Measurements from ENCODE around the gene SIK2.

The SIK2 gene

DNA sequence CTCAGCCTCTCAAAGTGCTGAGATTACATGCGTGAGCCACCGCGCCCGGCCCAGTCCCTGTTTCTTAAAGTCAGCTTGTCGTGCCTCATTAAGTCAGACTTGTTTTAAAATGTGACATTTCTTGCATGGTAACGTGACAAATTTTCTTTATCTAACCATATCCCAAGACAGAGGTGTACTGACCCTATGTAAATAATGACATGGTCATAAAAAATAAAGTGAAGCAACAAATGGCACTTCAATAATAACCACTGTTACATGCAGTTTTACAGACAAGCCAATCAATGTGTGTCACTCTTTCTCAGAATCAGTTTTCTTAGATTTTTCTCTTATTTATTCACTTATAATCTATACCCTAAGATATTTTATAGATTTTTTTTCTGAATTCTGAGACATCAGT lies 26.5 kb upstream of the SIK2 start:
- in situ Hi-C loops (cut with MboI; ENCODE audit: low pct_unique_long_range_greater_than_20kb, low sequenced_read_pairs), result loop anchor here (25.0 kb wide), 1 partner anchor 212 kb away; no protein-coding TSS in a partner anchor
- DNase-seq, result no peak

DNA sequence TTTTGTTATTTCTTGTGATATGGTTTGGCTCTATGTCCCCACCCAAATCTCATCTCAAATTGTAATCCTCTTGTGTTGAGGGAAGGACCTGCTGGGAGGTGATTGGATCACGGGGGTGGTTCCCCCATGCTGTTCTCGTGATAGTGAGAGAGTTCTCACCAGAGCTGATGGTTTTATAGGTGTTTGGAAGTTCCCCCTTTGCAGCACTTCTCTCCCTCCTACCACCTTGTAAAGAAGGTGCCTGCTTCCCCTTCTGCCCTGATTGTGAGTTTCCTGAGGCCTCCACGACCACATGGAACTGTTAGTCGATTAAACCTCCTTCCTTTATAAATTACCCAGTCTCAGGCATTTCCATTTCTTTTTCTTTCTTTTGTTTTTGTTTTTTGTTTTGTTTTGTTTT lies 24.4 kb upstream of the SIK2 start:
- in situ Hi-C loops (cut with MboI; ENCODE audit: low pct_unique_long_range_greater_than_20kb, low sequenced_read_pairs), result loop anchor here (25.0 kb wide), 1 partner anchor 209 kb away; no protein-coding TSS in a partner anchor
- DNase-seq, result peak; percentile 71

DNA sequence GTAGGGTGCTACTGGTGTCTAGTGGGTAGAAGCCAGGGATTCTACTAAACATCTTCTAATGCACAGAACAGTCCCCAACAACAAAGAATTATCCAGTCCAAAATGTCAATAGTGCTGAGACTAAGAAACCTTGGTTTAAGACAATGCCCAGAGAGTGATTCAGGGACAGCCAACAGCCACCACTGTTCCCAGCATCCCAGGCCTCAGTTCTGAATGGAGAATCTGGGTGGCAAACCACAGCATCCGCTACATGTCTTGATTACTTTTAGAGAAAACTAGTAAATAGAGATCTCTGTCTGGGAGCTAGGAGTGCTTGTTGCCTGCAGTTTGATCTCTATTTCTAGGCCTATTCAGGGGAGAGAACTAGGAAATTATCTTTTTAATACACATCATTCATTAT lies 20.9 kb upstream of the SIK2 start:
- DNase-seq, result no peak
- in situ Hi-C loops (cut with MboI; ENCODE audit: low pct_unique_long_range_greater_than_20kb, low sequenced_read_pairs), result loop anchor here (25.0 kb wide), 1 partner anchor 206 kb away; no protein-coding TSS in a partner anchor

DNA sequence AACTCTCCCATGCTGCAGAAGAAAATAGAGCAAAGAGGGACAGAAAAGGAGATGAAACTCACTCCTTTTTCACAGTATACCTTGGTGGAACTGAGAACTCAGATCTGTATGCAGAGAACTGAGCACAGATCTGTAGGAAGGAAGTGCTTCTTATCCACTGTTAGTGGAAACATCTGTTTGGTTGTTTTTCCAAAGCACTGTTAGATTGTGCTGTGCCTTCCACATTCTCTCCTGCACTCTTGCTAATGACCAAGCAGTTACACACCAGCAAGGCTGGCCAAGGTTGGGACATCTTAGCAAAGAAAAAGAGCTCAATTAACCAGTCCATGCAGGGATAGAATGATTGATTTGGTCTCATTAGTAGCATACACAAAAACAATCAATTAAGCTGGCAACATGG lies 20.1 kb upstream of the SIK2 start:
- in situ Hi-C loops (cut with MboI; ENCODE audit: low pct_unique_long_range_greater_than_20kb, low sequenced_read_pairs), result loop anchor here (25.0 kb wide), 1 partner anchor 205 kb away; no protein-coding TSS in a partner anchor
- DNase-seq, result peak; percentile 42

DNA sequence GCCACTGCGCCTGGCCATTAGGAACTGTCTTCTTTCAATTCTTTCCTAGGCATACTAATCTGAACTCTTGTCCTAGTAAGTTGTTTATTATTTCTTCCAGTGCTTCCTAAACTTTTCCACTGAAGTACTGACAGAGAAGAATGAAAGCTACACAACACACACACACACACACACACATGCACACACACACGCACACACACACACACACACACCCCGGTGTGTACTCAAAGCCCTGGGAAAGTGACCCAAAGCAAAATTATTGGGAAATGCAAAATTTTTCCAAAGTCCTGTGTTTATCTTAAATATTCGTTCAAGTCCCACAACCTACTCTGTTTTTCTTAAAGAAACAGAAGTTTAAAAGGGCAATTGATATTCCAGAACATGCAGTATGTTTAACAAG lies 19.4 kb upstream of the SIK2 start:
- in situ Hi-C loops (cut with MboI; ENCODE audit: low pct_unique_long_range_greater_than_20kb, low sequenced_read_pairs), result loop anchor here (25.0 kb wide), 1 partner anchor 204 kb away; no protein-coding TSS in a partner anchor
- DNase-seq, result no peak

DNA sequence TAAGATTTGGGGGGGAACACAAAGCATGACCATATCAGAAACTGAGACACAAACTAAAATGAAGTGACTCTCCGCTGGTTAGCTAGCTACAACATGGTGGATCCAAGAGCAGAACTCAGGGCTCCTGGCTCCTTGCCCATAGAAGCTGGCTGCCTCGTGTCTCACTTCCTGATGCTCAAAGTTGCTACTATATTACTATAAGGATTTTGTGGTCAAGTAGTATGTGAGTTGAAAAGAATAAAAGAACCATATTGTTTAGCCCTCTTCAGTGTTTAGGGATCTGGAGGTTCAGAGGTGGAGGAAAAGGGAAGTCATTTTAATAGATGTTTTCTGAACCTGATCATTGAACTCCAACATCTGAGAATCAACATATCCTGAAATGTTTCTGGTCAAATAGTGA lies 16.9 kb upstream of the SIK2 start:
- peak; percentile 55 for DNase-seq
- in situ Hi-C loops (cut with MboI; ENCODE audit: low pct_unique_long_range_greater_than_20kb, low sequenced_read_pairs), result loop anchor here (25.0 kb wide), 1 partner anchor 202 kb away; no protein-coding TSS in a partner anchor

DNA sequence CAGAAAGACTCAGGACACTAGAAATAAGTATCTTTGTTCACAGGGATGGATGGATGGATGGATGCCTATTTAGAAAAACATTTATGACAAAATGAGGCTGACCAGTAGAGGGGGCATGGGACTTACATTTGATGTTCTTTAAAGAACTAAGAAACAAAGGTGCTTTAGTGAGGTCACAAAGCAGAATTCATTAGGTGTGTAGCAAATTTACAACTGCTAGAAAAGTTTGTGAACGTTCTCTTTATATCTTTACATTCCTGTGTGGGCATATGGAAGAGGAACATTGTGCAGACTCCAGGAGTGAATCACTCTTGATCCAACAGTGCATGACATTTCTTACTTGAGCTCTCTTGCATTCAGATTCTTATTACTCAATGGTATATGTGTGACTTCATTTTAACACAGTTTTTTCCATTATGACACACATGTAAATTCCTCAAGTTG lies 15.8 kb upstream of the SIK2 start:
- peak; percentile 61 for DNase-seq
- in situ Hi-C loops (cut with MboI; ENCODE audit: low pct_unique_long_range_greater_than_20kb, low sequenced_read_pairs), result loop anchor here (25.0 kb wide), 1 partner anchor 201 kb away; no protein-coding TSS in a partner anchor

DNA sequence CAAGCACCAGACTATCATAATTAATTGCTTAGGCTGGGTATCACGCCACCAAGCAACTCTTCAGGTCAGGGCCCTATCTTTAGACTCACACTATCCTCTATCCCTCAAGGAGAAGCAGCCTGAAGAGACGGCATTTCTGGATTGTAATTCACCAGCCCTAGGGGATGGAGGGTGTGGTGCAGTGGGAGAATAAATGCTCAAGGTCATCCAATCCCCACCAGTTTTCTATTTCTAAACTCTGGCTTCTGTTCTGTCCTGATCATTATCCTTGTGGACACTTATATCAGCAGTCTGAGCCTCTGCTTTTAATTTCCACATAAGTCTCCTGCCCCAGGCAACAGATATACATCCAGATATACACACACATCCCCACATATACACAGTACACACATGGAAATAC lies 13.1 kb upstream of the SIK2 start:
- in situ Hi-C loops (cut with MboI; ENCODE audit: low pct_unique_long_range_greater_than_20kb, low sequenced_read_pairs), result loop anchor here (25.0 kb wide), 1 partner anchor 198 kb away; no protein-coding TSS in a partner anchor

DNA sequence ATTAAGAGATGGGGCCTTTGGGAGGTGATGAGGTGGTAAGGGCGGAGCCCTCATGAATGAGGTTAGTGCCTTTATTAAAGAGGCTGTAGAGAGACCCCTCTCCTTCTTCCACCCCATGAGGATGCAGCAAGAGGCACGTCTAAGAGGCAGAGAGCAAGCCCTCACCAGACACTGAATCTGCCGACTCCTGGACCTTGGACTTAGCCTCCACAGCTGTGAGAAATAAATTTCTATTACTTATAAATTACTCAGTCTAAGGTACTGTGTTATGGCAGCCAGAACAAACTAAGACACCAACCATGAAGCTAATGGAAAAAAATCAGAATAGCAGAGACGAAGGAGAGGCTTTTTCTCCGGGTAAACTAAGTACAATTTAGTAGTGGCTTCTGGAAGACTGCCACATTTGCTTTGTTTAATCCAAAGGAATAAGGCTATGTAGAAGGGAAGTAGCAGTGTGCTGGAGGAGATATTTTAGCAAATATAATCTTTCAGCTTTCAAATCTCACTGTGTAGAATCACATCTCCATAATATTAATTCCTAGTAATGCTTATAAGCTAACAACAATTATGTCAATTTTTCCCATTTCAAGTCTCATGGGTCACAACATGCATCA lies 12.3 kb upstream of the SIK2 start:
- no peak for DNase-seq
- in situ Hi-C loops (cut with MboI; ENCODE audit: low pct_unique_long_range_greater_than_20kb, low sequenced_read_pairs), result loop anchor here (25.0 kb wide), 1 partner anchor 197 kb away; no protein-coding TSS in a partner anchor

More for the DNA sequence above, 13.1 kb upstream of the SIK2 start:
- DNase-seq, result no peak

DNA sequence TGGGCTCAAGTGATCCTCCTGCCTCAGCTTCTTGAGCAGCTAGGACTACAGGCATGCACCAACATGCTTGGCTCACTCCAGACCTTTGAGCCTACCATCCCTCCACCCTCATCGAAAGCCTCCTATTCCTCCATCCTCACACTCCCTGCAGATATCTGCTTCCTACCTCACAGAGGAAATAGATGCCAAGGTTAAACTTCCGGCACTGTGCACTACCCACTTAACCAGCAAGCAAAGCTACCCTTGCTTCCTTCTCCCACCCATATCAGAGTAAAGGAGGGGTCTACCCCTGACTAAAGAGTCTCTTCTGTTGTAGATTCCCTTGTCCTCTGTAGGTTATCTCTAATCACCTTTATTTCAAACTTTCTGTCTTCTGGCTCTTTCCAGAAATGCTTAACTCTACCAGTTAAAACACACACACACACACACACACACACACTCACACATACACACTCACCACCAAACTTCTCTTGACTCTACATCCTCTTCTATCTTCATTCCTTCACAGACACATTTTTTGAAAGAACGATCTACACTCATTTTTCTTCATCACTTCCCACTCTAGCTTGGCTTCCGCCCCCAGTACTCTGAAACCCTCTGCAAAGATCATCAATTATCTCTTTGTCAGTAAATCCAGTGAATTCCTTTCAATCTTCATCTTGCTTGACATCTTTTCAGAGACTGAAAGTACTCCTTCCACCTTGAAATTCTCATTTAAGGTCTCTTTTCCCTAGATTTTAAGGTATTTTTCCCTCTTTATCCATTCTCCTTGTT lies 10.9 kb upstream of the SIK2 start:
- DNase-seq, result no peak
- in situ Hi-C loops (cut with MboI; ENCODE audit: low pct_unique_long_range_greater_than_20kb, low sequenced_read_pairs), result loop anchor here (25.0 kb wide), 1 partner anchor 196 kb away; no protein-coding TSS in a partner anchor

DNA sequence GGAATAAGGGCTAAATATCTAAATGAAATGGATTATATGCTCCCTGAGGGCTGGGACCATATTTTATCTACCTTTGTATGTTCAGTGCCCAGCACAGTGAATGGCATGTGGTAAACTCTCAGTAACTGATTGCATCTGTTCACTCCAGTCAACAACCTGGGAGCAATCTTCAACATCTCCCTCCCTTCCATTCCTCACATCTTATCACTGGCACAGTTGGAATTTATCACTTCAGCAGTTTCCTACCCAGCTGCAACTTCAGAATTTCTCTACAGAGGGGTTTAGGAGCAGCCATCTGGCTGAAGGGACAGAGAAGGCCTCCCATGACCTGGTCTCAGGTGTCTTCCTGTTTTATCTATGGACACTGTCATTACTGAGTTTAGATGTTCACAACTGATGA lies 9.8 kb upstream of the SIK2 start:
- in situ Hi-C loops (cut with MboI; ENCODE audit: low pct_unique_long_range_greater_than_20kb, low sequenced_read_pairs), result loop anchor here (25.0 kb wide), 1 partner anchor 195 kb away; no protein-coding TSS in a partner anchor
- DNase-seq, result no peak

DNA sequence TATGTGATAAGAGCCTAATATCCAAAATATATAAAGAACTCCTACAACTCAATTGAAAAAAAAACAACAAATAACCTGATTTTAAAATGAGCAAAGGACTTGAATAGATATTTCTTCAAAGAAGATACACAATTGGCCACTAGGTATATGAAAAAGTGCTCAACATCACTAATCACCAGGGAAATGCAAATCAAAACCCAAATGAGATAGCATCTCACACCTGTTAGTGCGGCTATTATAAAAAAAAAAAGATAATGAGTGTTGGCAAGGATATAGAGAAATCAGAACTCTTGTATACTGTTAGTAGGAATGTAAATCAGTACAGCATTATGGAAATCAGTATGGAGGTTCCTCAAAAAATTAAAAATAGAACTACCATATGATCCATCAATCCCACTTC lies 5.9 kb upstream of the SIK2 start:
- in situ Hi-C loops (cut with MboI; ENCODE audit: low pct_unique_long_range_greater_than_20kb, low sequenced_read_pairs), result loop anchor here (25.0 kb wide), 1 partner anchor 191 kb away; no protein-coding TSS in a partner anchor
- no peak for DNase-seq

DNA sequence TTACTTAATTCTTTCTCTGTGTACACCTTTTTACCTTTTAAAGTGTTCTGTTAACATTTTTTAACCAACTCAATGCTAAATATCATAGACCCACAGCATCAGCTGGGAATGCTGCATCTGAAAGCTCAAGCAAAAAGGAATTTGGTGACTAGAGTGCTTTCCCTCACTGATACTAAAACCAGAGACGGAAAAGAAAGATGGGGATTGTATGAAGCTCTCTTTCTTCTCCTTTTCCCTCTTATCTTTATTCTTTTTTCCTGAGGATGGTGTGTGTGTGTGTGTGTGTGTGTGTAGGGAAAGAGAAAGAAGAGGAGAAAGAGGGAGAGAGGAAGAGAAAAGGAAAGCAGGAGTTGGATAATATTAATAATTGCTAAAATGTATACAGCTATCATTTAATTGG lies 4.1 kb upstream of the SIK2 start:
- in situ Hi-C loops (cut with MboI; ENCODE audit: low pct_unique_long_range_greater_than_20kb, low sequenced_read_pairs), result loop anchor here (25.0 kb wide), 1 partner anchor 189 kb away; no protein-coding TSS in a partner anchor
- DNase-seq, result no peak

DNA sequence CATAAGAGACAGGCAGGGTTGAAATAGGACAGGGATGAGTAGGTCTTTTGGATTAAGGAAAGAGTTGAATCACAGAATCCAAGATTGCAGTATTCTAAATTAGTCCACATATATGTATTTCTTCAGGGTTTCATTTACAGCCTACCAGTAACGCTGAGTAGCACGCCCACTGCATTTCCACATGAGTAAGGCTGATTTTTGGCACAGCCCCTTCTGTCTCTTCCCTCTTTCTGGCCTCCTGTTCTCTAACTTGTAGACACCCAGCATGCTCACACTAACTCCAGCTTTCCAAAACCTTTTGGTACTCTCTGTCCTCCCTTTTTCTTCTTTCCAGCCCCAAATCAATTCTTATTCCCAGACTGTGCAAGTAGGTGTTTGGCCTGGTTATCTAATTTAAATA lies 3.7 kb upstream of the SIK2 start:
- in situ Hi-C loops (cut with MboI; ENCODE audit: low pct_unique_long_range_greater_than_20kb, low sequenced_read_pairs), result loop anchor here (25.0 kb wide), 1 partner anchor 189 kb away; no protein-coding TSS in a partner anchor
- DNase-seq, result no peak

DNA sequence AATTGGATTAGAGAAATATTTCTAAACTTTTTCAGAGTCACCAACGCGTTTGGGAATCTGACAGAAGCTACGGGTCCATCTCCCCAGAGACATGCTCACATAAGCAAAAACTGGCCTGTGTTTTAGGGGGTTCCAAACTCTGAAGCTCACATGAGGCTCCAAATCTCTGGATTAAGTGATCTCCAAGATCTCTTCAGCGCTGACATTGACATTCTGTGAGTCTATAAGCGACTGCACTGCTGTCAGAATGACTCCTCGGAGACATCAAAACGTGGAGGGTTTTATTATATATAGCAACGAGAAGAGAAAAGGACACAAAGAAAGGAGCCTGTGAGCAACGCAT lies 642 bp upstream of the SIK2 start:
- DNase-seq, result no peak
- in situ Hi-C loops (cut with MboI; ENCODE audit: low pct_unique_long_range_greater_than_20kb, low sequenced_read_pairs), result no loop called here

DNA sequence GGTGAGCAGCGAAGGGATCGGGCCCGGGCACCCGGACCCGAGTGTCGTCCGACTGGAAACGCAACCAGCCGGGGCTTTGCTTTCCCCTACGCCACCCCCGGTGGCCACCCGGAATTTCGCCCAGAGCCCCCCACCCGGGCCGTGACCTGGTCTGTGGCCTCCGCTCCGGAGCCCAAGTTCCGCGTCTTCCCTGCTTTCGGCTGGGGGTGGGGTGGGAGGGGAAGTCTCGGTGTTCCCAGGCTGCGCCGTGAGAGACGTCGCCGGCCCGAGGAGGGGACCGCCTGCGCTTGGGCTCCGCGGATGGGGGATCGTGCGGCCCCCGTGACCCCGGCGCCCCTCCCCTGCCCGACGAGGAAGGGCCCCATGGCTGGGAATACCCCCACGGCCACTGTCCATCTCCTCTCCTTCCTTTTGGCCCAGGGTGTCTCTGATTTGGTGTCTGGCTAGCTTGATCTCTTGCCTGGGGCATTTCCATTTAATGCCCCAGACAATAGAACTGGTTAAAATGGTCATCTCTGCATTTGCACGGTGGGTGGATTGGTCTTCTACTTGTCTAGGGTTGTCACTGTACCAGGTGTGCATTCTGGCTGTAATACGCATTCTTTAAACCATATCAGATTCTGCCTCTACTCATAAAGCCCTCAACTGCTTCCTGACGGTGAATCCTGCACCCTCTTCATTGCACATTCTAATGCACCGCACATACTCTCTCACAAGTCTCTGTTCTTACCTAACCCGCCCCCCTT lies 789 bp downstream of the SIK2 start:
- peak; percentile 42 for DNase-seq
- in situ Hi-C loops (cut with MboI; ENCODE audit: low pct_unique_long_range_greater_than_20kb, low sequenced_read_pairs), result no loop called here

DNA sequence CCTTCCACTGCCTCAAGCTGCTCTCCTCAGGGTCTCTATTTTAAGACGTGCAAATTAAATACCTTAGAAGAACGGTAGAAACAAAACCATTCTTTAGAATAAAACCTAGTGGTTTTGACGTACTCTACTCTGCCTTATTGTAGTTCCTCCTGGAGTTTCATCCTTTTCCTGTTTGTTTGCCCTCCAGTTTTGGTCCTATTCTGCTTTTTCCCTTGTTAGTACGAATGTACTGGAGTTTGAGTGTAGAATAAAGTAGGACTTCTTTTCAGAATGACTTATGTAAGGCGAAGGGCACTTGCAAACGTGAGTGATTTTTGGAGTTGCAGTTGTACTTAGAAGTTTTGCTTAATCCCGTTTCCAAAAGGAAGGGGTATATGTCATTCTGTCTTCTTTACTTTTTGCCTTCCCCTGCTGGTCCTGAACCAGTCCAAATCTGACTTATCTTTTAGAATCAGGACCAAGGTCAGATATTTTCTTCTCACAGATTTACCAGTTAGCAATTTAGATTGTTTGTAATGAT lies 1.4 kb downstream of the SIK2 start:
- in situ Hi-C loops (cut with MboI; ENCODE audit: low pct_unique_long_range_greater_than_20kb, low sequenced_read_pairs), result no loop called here
- no peak for DNase-seq

DNA sequence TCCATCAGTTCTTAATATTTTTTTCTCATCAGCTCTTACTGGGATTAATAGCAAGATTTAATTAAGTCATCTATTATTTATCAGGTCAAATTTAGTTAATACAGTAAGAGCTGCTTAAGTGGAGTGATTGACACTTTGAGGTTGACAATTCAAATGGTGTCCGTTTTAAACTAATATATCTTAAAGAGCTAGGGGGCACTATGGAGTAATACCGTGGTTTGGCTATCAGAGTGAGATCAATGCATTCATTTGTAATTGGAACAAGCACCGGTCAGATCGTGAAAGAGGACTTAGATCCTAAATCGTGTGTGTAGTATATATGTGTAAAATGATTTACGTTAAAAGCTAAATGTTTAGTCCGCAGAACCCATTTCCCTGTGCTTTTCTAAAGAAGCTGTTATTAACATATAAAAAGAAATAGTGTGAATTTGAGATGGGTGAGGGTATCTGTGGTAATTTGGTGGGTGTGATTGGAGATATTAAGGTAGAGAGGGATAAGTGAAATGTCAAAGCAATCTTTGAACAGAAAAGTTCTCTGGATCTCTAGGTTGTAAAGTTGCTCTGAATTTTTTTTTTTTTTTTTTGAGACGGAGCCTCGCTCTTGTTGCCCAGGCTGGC lies 2.3 kb downstream of the SIK2 start:
- peak; percentile 76 for DNase-seq
- in situ Hi-C loops (cut with MboI; ENCODE audit: low pct_unique_long_range_greater_than_20kb, low sequenced_read_pairs), result no loop called here

DNA sequence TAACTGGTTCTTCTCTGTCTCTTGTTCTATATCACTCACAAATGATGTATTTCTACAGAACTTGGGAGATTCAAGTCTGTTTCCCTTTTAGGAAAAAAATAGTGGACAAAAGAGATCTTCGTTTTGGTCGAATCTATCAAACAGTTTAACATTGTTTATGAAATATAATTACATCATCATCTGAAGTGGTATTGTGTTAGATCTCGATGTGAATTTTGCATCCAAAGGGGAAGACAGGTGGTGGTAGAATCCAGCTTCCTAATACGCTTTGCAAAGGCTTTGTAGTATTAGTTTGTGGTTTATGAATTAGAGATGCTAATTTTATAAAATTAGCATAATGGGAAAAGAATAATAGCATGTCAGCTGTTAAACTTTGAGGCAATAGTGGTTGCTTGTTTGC lies 3.4 kb downstream of the SIK2 start:
- DNase-seq, result no peak
- in situ Hi-C loops (cut with MboI; ENCODE audit: low pct_unique_long_range_greater_than_20kb, low sequenced_read_pairs), result no loop called here

Data from KBM-7 (cell line).